HepG2 (cell line): Measurements from ENCODE around the gene CACNA2D3. TPM values are rescaled to one million over a fixed set of nuclear protein-coding genes. Genes with fewer than 3 reads are reported as not detected.

Experiments used
- GRHL1 ChIP-seq: sonication (generic); formaldehyde crosslinking; conservative IDR thresholded peaks from 2 replicates; pipeline ENCODE4 v1.8.0; 2022; ENCODE audit warnings: missing genetic modification reagents
- SCMH1 ChIP-seq: sonication (generic); formaldehyde crosslinking; IDR thresholded peaks from 2 replicates; pipeline ENCODE4 v1.9.0; 2021; ENCODE audit warnings: missing genetic modification reagents, mild to moderate bottlenecking, borderline replicate concordance
- TEAD2 ChIP-seq: sonication (generic); formaldehyde crosslinking; IDR thresholded peaks from 2 replicates; pipeline ENCODE4 v1.9.0; 2021; ENCODE audit warnings: missing genetic modification reagents
- ZNF256 ChIP-seq: sonication (generic); formaldehyde crosslinking; conservative IDR thresholded peaks from 2 replicates; pipeline ENCODE4 v1.4.0; 2020; ENCODE audit warnings: missing genetic modification reagents
- ZNF768 ChIP-seq: sonication (generic); formaldehyde crosslinking; IDR thresholded peaks from 2 replicates; pipeline ENCODE4 v1.4.0; 2020; ENCODE audit warnings: missing genetic modification reagents
- ZNF777 ChIP-seq: sonication (generic); formaldehyde crosslinking; IDR thresholded peaks from 2 replicates; pipeline ENCODE4 v1.4.0; 2020; ENCODE audit warnings: missing genetic modification reagents
- polyA plus RNA-seq, 8 experiments: library from polyadenylated mRNA; depleted of rRNA in 3 of 8; stranded (reverse) in 7 of 8; unstranded in 1 of 8; fragments of >200 nt; fragmentation: Illumina TruSeq in 4 of 8; extraction: Trizol in 4 of 8; gene quantifications; 2 replicates each; pipeline versions ENCODE4 v1.2.1 to v1.2.3, GENCODE V29; 2011 to 2016; ENCODE audit warnings: low read depth in 4 of 8, missing spikeins in 1 of 8, mixed read lengths in 1 of 8; ENCODE audit not compliant: insufficient read depth in 1 of 8
- total RNA-seq, 5 experiments: library from RNA; depleted of rRNA; stranded (reverse); fragments of >200 nt; fragmentation: Illumina TruSeq; extraction: Trizol; gene quantifications; 2 replicates each; pipeline ENCODE4 v1.2.3, GENCODE V29; 2016; ENCODE audit warnings: low read depth in 1 of 5
- TF ChIP-seq, protein P1 (sequence below): sonication (generic); formaldehyde crosslinking; IDR thresholded peaks from 2 replicates; pipeline ENCODE4 v1.4.0; 2020; ENCODE audit warnings: mild to moderate bottlenecking, missing genetic modification reagents

The CACNA2D3 gene
- total and polyA plus RNA-seq, 2 of the 13 experiments (the other 11 are each of a cell fraction or from before 2014, with no cell fraction given) = not detected

DNA sequence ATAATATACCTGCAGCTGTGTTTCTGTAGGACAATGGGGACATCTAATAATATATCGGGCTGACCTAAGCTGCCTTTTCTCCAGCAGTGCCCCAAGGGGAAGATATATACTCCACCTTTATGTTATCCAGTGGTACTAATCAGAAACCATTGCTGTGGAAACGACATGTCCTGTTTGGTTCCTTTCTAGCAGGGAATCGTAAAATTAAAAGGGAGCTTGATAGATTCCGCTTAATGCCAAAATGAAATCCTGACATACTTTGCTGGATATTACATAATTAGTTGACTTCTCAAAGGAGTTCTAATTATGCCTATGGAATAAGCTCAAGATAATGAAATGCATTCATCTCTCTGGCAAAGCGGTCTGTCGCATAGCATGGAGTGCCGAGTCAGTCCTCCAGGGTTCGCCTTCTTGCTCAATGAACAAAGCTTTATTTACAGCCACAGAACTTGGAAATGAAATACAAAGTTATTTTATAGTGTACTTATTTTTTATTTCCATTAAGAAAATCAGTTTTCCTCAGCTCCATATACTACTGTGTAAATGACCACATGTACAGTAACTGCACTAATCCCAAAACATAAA is 542.8 kb downstream of the CACNA2D3 start (continued):
- TF ChIP-seq GRHL1 (CRISPR knock-in tag) = no peak
- TF ChIP-seq TEAD2 (CRISPR knock-in tag) = no peak
- TF ChIP-seq ZNF768 (CRISPR knock-in tag) = no peak
- TF ChIP-seq ZNF256 (CRISPR knock-in tag) = no peak
- no peak for TF ChIP-seq SCMH1 (CRISPR knock-in tag)
- no peak for TF ChIP-seq ZNF777 (CRISPR knock-in tag)
- TF ChIP-seq, protein P1, sequence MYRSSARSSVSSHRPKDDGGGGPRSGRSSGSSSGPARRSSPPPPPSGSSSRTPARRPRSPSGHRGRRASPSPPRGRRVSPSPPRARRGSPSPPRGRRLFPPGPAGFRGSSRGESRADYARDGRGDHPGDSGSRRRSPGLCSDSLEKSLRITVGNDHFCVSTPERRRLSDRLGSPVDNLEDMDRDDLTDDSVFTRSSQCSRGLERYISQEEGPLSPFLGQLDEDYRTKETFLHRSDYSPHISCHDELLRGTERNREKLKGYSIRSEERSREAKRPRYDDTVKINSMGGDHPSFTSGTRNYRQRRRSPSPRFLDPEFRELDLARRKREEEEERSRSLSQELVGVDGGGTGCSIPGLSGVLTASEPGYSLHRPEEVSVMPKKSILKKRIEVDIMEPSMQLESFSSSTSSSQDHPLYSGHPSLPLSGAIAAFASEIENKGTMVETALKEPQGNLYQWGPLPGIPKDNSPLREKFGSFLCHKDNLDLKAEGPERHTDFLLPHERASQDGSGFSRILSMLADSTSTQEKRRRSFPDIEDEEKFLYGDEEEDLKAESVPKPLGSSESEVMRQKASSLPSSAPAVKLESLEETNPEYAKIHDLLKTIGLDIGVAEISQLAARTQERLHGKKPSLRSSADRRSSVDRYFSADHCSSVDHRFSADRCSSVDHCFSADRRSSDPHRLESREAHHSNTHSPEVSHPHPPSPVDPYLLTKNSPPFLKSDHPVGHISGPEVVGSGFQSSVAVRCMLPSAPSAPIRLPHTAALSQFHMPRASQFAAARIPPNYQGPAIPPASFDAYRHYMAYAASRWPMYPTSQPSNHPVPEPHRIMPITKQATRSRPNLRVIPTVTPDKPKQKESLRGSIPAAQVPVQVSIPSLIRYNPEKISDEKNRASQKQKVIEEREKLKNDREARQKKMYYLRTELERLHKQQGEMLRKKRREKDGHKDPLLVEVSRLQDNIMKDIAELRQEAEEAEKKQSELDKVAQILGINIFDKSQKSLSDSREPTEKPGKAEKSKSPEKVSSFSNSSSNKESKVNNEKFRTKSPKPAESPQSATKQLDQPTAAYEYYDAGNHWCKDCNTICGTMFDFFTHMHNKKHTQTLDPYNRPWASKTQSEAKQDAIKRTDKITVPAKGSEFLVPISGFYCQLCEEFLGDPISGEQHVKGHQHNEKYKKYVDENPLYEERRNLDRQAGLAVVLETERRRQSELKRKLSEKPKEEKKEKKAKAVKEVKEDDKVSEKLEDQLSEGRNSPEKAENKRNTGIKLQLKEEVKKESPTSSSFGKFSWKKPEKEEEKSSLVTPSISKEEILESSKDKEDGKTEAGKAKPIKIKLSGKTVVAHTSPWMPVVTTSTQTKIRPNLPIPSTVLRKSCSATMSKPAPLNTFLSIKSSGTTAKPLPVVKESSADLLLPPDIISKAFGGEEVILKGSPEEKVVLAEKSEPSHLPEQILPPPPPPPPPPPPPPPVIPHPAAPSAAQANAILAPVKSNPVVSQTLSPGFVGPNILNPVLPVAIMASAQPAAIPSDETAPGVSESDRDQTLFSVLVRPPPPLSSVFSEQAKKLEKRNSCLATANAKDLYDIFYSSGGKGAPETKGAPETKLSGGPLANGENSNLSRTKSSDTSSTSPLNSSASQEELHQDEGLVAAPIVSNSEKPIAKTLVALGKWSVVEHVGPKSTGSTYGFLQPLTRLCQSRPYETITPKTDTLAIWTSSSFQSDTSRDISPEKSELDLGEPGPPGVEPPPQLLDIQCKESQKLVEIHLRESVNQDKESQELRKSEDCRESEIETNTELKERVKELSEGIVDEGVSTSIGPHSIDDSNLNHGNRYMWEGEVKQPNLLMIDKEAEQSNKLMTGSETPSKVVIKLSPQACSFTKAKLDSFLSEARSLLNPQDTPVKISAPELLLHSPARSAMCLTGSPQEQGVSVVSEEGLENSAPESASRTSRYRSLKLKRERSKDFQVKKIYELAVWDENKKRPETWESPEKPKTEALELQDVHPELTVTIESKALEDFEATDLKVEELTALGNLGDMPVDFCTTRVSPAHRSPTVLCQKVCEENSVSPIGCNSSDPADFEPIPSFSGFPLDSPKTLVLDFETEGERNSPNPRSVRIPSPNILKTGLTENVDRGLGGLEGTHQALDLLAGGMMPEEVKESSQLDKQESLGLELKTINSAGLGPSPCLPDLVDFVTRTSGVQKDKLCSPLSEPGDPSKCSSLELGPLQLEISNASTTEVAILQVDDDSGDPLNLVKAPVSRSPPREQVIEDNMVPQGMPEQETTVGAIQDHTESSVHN = no peak
